Heart right ventricle (tissue), 16 donors: ENCODE data around the gene VASN. TPM values are rescaled to one million over a fixed set of nuclear protein-coding genes. Genes with fewer than 3 reads are reported as not detected.
A peak's percentile ranks its signal among the peaks of the same experiment; 100 is the strongest.

Experiments
- ATAC-seq, 8 donors: fragments of 200-7000 bp; cut with Tn5 transposase; one replicate each; pipeline ENCODE4 v1.9.1; 2020; ENCODE audit warnings: mild to moderate bottlenecking in 8 of 8, moderate library complexity in 8 of 8, moderate number of reproducible peaks in 1 of 8
- DNase-seq, 2 donors: peaks; one replicate each; pipeline ENCODE4 v3.0.0-alpha.2; 2020
- H3K27ac ChIP-seq, 10 donors: fragments of 200-600 bp; sonication (generic) in 2 of 10; one replicate each; pipeline versions ENCODE4 v1.5.0 to v1.8.0; 2020 to 2022; ENCODE audit warnings: mild to moderate bottlenecking in 3 of 10
- H3K27me3 ChIP-seq, 7 donors: fragments of 200-600 bp; one replicate each; pipeline ENCODE4 v1.8.0; 2021 to 2022; ENCODE audit warnings: mild to moderate bottlenecking in 2 of 7
- H3K36me3 ChIP-seq, 9 donors: fragments of 200-600 bp; sonication (generic) in 1 of 9; one replicate each; pipeline versions ENCODE4 v1.5.0 to v1.8.0; 2020 to 2022; ENCODE audit warnings: mild to moderate bottlenecking in 2 of 9
- H3K4me1 ChIP-seq, 9 donors: fragments of 200-600 bp; sonication (generic) in 1 of 9; one replicate each; pipeline versions ENCODE4 v1.5.0 to v1.8.0; 2020 to 2022; ENCODE audit warnings: mild to moderate bottlenecking in 4 of 9
- H3K4me3 ChIP-seq, 10 donors: fragments of 200-600 bp; sonication (generic) in 2 of 10; one replicate each; pipeline versions ENCODE4 v1.5.0 to v1.8.0; 2020 to 2022; ENCODE audit warnings: mild to moderate bottlenecking in 7 of 10, moderate library complexity in 2 of 10
- H3K9me3 ChIP-seq, 11 donors: fragments of 200-600 bp in 10 of 11; sonication (generic) in 2 of 11; one replicate each; pipeline versions ENCODE4 v1.5.0 to v1.8.0; 2013 to 2022; ENCODE audit warnings: mild to moderate bottlenecking in 2 of 11, control low read depth in 1 of 11, moderate library complexity in 1 of 11
- WGBS, 2 donors: extraction: QIAGEN DNeasy Blood & Tissue Kit; methylation state at CpG; one replicate each; pipeline ENCODE4 v1.1.7; 2013; ENCODE audit warnings: inconsistent platforms in 1 of 2; 5-methylcytosine and 5-hydroxymethylcytosine counted together
- intact Hi-C, 10 donors: fragments of 100-400 bp; cut with DNase I; formaldehyde crosslinking; loops; one replicate each; pipeline versions ENCODE4 v1.11.1 to v1.14.2; 2022
- polyA plus RNA-seq, 2 donors: library from polyadenylated mRNA; stranded (reverse); fragments of 200-250 nt; gene quantifications; one replicate each; pipeline ENCODE4 v1.2.3, GENCODE V29; 2013
- total RNA-seq, 10 donors: library from RNA; stranded (reverse); fragmentation: NEBNext Ultra II Directional in 3 of 10; extraction: Animal tissue kit (Norgen Biotek cat#: 25700) in 3 of 10; gene quantifications; one replicate each; pipeline versions ENCODE4 v1.2.1 to v1.2.4, GENCODE V29; 2021 to 2023
- TF ChIP-seq, protein P1 (sequence below), 9 donors: fragments of 200-600 bp; sonication (generic) in 2 of 9; IDR thresholded peaks; one replicate each; pipeline versions ENCODE4 v1.5.0 to v1.8.0; 2021 to 2022; ENCODE audit warnings: antibody characterized with exemption in 9 of 9, mild to moderate bottlenecking in 5 of 9, moderate library complexity in 1 of 9
- donor health status: Arrhythmogenic right ventricular cardiomyopathy.
- donor health status: ischemic (EF 13 %, LVEDD 7.1; RV severe dilation, severe dysfunction).
- donor health status: healthy with polysubstance abuse.
- donor health status: DM: no; HTN: yes; CAD: no.
- donor health status: DM: no; HTN: no; CAD: no.
- donor health status: ischemic (EF 25% LVEDD 6.9; RV normal size, moderate dysfunction).
- donor health status: ischemic (EF 25% LVEDD 5.7; RV mildly dilated, moderate dysfunction).
- donor health status: healthy.
- donor health status: DM: yes; HTN: yes; CAD: no.
- donor health status: Ischemic cardiomyopathy.
- donor health status: ischemic (EF 35%, LVEDD 5.7; RV mildly dilated, moderate dysfunction).
- donor health status: nonischemic (EF 11% LVEDD 7.7; RV severe dilation, severe dysfunction).
- donor health status: DM: yes; HTN: yes; CAD: no.
- donor health status: PGD.
- donor health status: ischemic (EF 29% LVEDD 5.4; RV normal size, mild dysfunction).
- donor health status: nonischemic (EF 23%, LVEDD 6.1; RV moderate dilation, normal function).

The VASN gene
- total and polyA plus RNA-seq, 12 donors: 3.1 to 27.9 (median 6.0) TPM

DNA sequence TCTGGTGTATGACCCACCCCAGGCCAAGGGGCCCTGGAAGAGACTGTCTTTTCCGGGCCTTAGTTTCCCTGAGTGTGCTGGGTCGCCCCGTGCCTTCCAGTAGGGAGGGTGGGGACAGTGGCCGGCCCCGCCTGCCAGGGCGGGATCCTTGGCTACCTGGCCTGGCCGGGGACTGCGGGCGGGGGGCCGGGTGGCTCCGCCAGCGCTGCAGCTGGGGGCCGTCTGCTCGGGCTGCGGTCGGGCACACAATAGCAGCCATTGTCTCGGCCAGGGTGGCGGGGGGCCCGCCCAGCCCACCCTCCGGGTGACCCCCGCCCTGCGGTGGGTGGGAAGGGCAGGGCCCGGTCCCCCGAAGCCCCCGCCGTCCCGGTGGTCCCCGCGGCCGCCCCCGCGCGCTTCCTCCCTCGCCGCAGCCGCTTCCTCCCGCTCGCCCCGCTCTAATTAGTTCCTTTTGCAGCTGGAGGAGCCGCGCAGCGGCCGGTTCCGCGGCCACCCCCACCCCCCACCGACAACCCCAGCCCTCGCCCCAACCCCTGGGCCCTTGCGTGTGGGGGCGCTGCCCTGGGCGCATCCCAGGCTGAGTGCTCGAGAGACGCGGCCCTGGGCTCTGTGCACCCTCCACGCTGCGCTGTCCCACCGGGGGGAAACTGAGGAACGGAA lies 44.1 kb upstream of the VASN start:
- ATAC-seq: peak in 5 of 8 donors; percentile 0 to 7 (median 1)
- TF ChIP-seq, protein P1, sequence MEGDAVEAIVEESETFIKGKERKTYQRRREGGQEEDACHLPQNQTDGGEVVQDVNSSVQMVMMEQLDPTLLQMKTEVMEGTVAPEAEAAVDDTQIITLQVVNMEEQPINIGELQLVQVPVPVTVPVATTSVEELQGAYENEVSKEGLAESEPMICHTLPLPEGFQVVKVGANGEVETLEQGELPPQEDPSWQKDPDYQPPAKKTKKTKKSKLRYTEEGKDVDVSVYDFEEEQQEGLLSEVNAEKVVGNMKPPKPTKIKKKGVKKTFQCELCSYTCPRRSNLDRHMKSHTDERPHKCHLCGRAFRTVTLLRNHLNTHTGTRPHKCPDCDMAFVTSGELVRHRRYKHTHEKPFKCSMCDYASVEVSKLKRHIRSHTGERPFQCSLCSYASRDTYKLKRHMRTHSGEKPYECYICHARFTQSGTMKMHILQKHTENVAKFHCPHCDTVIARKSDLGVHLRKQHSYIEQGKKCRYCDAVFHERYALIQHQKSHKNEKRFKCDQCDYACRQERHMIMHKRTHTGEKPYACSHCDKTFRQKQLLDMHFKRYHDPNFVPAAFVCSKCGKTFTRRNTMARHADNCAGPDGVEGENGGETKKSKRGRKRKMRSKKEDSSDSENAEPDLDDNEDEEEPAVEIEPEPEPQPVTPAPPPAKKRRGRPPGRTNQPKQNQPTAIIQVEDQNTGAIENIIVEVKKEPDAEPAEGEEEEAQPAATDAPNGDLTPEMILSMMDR (IDR thresholded peaks at IDR 0.05): no peak
- WGBS, 2 donors: 3 to 11% methylated on average over 26 to 56 of the region's 57 CpGs
- DNase-seq: no peak
- peak overlapping the region in 9 of 10 donors; percentile 36 to 66 (median 54) for H3K4me3 ChIP-seq
- peaks cover 0 to 4% (median 0%) of the 10 kb centered on the region in 7 donors for H3K27me3 ChIP-seq
- intact Hi-C loops: loop anchor here in 5 of 10 donors (1.0 to 5.0 kb wide), 5 partner anchors 21 to 145 kb away; partner anchors contain the start of gene TFAP4 (in 3 of the 5)
- peak overlapping the region; percentile 84 to 99 (median 92) for H3K27ac ChIP-seq
- H3K4me1 ChIP-seq: peaks cover 57 to 83% (median 75%) of the 10 kb centered on the region in 9 donors
- no peaks in the 10 kb centered on the region for H3K9me3 ChIP-seq
- peaks cover 0 to 9% (median 3%) of the 10 kb centered on the region in 9 donors for H3K36me3 ChIP-seq

- Histone ChIP-seq H3K9me3 (no peaks in the 10 kb centered on the region), H3K4me1 (peaks cover 50 to 76% (median 69%) of the 10 kb centered on the region in 9 donors), H3K4me3 (peak overlapping the region in 9 of 10 donors; percentile 36 to 66 (median 54)), H3K27me3 (peaks cover 0 to 4% (median 0%) of the 10 kb centered on the region in 7 donors), H3K36me3 (peaks cover 0 to 16% (median 10%) of the 10 kb centered on the region in 9 donors), H3K27ac (peak overlapping the region; percentile 84 to 99 (median 92))
- 0 to 2% methylated on average over 30 of the region's 30 CpGs for WGBS, 2 donors
- intact Hi-C loops: loop anchor here in 5 of 10 donors (1.0 to 5.0 kb wide), 5 partner anchors 21 to 146 kb away; partner anchors contain the start of gene TFAP4 (in 3 of the 5)
- peak; percentile 82 to 89 for DNase-seq
- TF ChIP-seq, protein P1 (IDR thresholded peaks at IDR 0.05): peak; percentile 24 to 80 (median 63)
- peak; percentile 75 to 87 (median 82) for ATAC-seq
Observed at GRCh38 chr16:4328046-4328781, 43.4 kb upstream of the VASN start.

DNA sequence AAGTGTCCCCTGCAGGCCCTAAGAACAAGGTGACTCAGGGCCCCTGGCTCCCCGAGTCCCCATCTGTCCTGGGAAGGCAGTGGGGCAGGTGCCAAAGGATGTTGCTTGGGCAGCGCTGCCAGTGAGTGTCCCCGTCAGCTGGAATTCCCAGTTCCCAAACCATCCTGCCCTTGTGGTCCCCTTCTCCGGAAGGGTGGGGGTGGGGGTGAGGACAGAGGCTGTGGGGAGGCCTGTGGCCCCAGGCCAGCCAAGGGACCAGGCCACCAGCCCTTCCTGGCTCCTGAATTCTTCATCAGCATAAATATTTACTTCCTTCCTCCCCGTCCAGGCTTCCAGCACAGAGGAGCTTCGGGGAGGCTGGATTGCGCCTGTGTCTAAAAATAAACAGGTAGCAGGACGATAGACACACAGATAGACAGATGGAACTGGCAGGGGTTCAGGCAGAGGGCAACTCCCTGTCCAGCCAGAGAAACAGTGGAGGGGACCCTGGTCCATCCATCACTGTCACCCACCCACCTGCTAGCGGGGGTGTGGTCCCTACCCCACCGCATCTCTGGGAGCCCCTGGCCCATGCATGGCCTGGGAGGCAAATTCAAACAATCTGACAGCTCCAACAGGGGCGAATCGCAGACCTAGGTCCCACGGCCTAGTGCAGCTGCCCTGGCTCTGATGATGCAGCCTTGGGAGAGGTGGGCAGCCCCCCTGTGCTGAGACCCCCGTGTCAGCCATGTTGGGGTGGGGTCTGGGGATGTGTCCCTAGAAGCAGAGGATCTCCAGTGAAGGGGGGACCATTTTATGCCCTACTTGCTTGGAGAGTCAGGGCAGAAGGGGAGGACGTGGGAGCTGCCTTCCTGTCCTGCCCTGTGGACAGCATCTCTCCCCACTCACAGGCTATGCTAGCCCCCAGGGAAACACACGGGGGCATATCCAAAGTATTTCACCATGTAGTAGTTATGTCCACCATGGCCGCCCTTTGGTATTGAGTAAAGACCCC lies 42.6 kb upstream of the VASN start:
- peaks cover 0 to 24% (median 15%) of the 10 kb centered on the region in 9 donors for H3K36me3 ChIP-seq
- H3K4me3 ChIP-seq: peak overlapping the region in 8 of 10 donors; percentile 44 to 66 (median 55)
- peak; percentile 24 to 70 (median 58) for ATAC-seq
- DNase-seq: no peak
- H3K27me3 ChIP-seq: peaks cover 0 to 4% (median 0%) of the 10 kb centered on the region in 7 donors
- peak overlapping the region; percentile 84 to 99 (median 92) for H3K27ac ChIP-seq
- intact Hi-C loops: loop anchor here in 5 of 10 donors (1.0 to 5.0 kb wide), 5 partner anchors 22 to 147 kb away; partner anchors contain the start of gene TFAP4 (in 3 of the 5)
- peaks cover 41 to 67% (median 60%) of the 10 kb centered on the region in 9 donors for H3K4me1 ChIP-seq
- no peaks in the 10 kb centered on the region for H3K9me3 ChIP-seq
- TF ChIP-seq, protein P1 (IDR thresholded peaks at IDR 0.05): no peak
- WGBS, 2 donors: 26 to 28% methylated on average over 17 of the region's 17 CpGs
